ENCODE data around the gene ATG10. TPM values are rescaled to one million over a fixed set of nuclear protein-coding genes. Genes with fewer than 3 reads are reported as not detected.
"Not testable (repeated sequence)": the region's sequence is repeated elsewhere in the genome, so short reads cannot be mapped to it uniquely, and the experiment has no call there.

ATG10 gene
- total RNA-seq, 2 experiments from 2014 or later, result 7.2 to 8.0 TPM

- H3K27ac Mint-ChIP-seq, result no peak overlapping the region
- intact Hi-C loops (cut with micrococcal nuclease), result no loop called here
- CTCF ChIA-PET, result interaction anchor here (1.3 kb wide), 1 partner anchor 427 kb away, joined by 3 read pairs; no protein-coding TSS in a partner anchor
- H3K4me3 Mint-ChIP-seq, result no peak overlapping the region
- peaks cover 7% of the 10 kb centered on the region for H3K9me3 Mint-ChIP-seq
- no peak for DNase-seq
- no peaks in the 10 kb centered on the region for H3K4me1 Mint-ChIP-seq (ENCODE audit: low read depth)
- peaks cover 17% of the 10 kb centered on the region for H3K36me3 Mint-ChIP-seq (ENCODE audit: low read depth)
- H3K27me3 Mint-ChIP-seq (ENCODE audit: low read depth), result no peaks in the 10 kb centered on the region
These were observed 293.2 kb downstream of the ATG10 start for GRCh38 chr5:82265047-82265446.

- H3K27ac Mint-ChIP-seq; H3K27me3 Mint-ChIP-seq (ENCODE audit: low read depth); intact Hi-C loops (cut with micrococcal nuclease); H3K4me1 Mint-ChIP-seq (ENCODE audit: low read depth); DNase-seq; H3K9me3 Mint-ChIP-seq; CTCF ChIA-PET; H3K4me3 Mint-ChIP-seq: not testable (repeated sequence)
- H3K36me3 Mint-ChIP-seq (ENCODE audit: low read depth), result peaks cover 30% of the 10 kb centered on the region
These were observed 295.6 kb downstream of the ATG10 start for GRCh38 chr5:82267297-82267933.

DNA sequence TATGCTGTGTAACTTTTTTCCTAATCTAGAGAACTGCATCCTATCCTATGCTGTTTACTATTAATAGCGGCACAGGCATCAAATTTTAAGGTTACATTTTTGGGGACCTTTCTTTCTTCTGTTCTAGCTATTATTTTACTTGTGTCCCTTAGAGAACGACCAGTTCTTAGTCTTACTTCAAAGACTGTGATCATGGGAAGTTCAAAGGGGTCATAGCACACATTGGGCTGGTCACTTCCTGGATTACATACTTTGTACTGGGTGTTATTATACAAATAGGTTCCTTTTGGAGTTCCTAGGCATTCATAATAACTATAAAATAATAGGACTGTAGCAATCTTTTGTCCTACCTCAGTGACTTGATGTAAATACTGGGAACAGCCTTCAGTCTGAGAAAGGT lies 297.5 kb downstream of the ATG10 start:
- intact Hi-C loops (cut with micrococcal nuclease); H3K4me3 Mint-ChIP-seq; H3K9me3 Mint-ChIP-seq; H3K27ac Mint-ChIP-seq; H3K27me3 Mint-ChIP-seq (ENCODE audit: low read depth); H3K4me1 Mint-ChIP-seq (ENCODE audit: low read depth); DNase-seq: not testable (repeated sequence)
- CTCF ChIA-PET, result interaction anchor here (0.7 kb wide), 1 partner anchor 163 kb away, joined by 3 read pairs; no protein-coding TSS in a partner anchor
- H3K36me3 Mint-ChIP-seq (ENCODE audit: low read depth), result peaks cover 45% of the 10 kb centered on the region

DNA sequence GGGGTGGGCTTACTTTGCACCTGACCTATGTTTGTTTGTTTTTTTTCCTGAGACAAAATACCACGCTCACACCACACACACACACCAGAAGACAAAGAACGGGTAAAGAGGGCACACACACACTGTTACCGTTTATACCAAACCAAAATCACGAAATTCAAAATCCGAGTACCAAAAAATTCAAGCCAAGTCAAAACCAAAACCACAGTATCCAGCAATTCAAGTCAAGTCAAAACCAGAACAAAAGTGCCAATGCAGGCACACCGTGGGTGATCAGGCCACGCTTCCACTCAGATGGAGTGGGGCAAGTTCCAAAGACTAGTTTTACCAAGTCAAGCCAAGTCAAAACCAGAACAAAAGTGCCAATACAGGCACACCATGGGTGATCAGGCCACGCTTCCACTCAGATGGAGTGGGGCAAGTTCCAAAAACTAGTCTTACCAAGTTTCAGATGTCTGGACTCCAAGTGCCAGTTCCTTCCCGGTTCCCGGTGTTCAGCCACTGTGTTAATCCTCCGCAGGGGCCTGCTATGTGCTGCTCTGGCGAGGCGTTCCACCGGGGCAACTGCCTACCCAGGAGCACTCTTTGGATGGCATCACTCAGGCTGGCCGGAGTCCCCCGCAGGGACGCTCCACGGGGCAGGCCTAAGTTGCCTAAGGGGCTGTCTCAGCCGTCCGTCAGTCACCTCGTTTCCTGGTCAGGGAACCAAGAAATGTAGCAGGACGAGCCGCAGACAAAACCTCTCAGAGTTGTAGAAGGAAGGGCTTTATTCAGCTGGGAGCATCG lies 300.9 kb downstream of the ATG10 start:
- H3K27me3 Mint-ChIP-seq (ENCODE audit: low read depth); H3K9me3 Mint-ChIP-seq; intact Hi-C loops (cut with micrococcal nuclease); DNase-seq; H3K4me3 Mint-ChIP-seq; CTCF ChIA-PET; H3K27ac Mint-ChIP-seq: not testable (repeated sequence)
- H3K36me3 Mint-ChIP-seq (ENCODE audit: low read depth), result peaks cover 75% of the 10 kb centered on the region
- peaks cover 20% of the 10 kb centered on the region for H3K4me1 Mint-ChIP-seq (ENCODE audit: low read depth)

GRCh38 chr5:82273426-82273825 lies 301.6 kb downstream of the ATG10 start:
- intact Hi-C loops (cut with micrococcal nuclease); H3K27me3 Mint-ChIP-seq (ENCODE audit: low read depth); H3K9me3 Mint-ChIP-seq; H3K4me3 Mint-ChIP-seq; DNase-seq; CTCF ChIA-PET; H3K27ac Mint-ChIP-seq: not testable (repeated sequence)
- H3K36me3 Mint-ChIP-seq (ENCODE audit: low read depth), result peaks cover 79% of the 10 kb centered on the region
- peaks cover 20% of the 10 kb centered on the region for H3K4me1 Mint-ChIP-seq (ENCODE audit: low read depth)

DNA sequence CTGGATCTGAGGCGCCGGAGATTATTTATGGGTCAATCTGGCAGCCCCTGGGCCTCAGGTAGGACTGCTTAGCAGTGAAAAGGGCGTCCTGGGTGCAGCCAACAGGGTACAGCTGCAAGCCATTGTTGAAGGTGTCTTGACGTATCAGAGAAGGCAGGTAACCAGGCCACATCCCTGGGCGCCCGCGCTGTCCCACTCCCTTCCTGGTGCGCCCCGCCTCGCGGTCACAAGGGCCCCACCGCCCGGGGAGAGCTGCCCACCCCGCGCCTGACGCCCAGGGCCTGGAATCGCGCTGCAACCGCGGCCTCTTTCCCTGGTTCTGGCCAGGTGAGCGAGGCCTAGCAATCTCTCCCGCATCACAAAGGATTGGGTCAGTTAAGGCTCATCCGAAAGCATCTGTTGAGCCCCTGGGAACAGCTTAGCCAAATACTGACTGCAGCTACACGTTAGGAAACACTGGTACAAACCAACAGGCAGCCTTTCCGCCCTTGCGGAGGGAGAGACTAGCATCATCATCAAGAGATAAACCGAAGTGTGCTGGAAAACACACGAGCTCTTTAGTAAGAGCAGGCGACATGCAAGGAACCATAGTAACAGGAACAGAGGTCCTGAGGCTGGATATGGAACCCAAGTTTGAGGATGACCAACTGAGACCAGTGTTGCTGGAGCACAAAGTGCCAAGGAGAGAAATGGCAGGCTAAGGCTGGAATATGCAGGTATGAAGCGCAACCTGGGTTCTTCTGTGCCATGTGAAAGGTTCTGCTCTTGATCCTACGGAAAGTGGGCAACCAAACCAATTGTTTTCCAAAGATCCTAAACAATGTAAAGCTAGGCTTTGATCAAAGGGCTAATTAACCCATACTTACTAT lies 302.8 kb downstream of the ATG10 start:
- CTCF ChIA-PET, result no interaction called here
- Mint-ChIP-seq H3K4me1 (ENCODE audit: low read depth) (peaks cover 27% of the 10 kb centered on the region), H3K4me3 (peak overlapping the region; percentile 6), H3K36me3 (ENCODE audit: low read depth) (peaks cover 71% of the 10 kb centered on the region), H3K27ac (no peak overlapping the region), H3K27me3 (ENCODE audit: low read depth) (no peaks in the 10 kb centered on the region), H3K9me3 (no peaks in the 10 kb centered on the region)
- no peak for DNase-seq
- intact Hi-C loops (cut with micrococcal nuclease), result loop anchor here (5.0 kb wide), 2 partner anchors 737 to 847 kb away; no protein-coding TSS in a partner anchor

GRCh38 chr5:82275216-82275664 lies 303.4 kb downstream of the ATG10 start:
- no peaks in the 10 kb centered on the region for H3K27me3 Mint-ChIP-seq (ENCODE audit: low read depth)
- no peaks in the 10 kb centered on the region for H3K9me3 Mint-ChIP-seq
- H3K4me3 Mint-ChIP-seq, result peak overlapping the region; percentile 14
- CTCF ChIA-PET, result no interaction called here
- no peak overlapping the region for H3K27ac Mint-ChIP-seq
- intact Hi-C loops (cut with micrococcal nuclease), result loop anchor here (5.0 kb wide), 2 partner anchors 738 to 848 kb away; no protein-coding TSS in a partner anchor
- peaks cover 34% of the 10 kb centered on the region for H3K4me1 Mint-ChIP-seq (ENCODE audit: low read depth)
- no peak for DNase-seq
- H3K36me3 Mint-ChIP-seq (ENCODE audit: low read depth), result peaks cover 66% of the 10 kb centered on the region

DNA sequence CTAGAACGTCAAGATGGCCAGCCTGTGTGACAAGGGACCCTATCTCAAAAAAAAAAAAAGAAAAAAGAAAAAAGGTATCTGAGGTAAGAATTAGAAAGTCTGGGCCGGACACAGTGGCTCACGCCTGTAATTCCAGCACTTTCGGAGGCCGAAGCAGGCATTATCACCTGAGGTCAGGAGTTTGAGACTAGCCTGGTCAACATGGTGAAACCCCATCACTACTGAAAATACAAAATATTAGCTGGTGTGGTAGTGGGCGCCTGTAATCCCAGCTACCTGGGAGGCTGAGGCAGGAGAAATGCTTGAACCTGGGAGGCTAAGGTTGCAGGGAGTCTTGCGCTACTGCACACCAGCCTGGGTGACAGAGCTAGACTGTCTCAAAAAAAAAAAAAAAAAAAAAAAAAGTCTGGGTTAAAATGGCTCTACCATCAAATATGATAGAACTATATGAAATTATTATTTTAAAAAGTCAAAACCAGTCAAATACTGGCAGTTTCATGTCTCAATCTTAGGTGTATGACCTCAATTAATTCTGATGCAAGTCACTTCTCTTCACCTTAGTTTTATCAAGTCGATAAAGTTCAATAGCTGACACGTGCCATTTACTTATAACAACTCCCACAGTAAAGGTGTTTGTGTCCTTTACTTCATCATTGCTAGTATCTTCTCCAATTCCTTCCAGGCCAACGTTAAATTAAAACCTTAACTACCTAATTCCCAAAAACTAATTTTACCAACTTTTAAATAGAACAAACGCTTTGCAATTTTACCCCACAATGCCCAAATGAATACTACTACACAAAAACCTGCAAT lies 305.2 kb downstream of the ATG10 start:
- Mint-ChIP-seq H3K27ac (peak overlapping the region; percentile 99), H3K36me3 (ENCODE audit: low read depth) (peaks cover 58% of the 10 kb centered on the region), H3K27me3 (ENCODE audit: low read depth) (no peaks in the 10 kb centered on the region), H3K4me3 (peak overlapping the region; percentile 95), H3K9me3 (no peaks in the 10 kb centered on the region), H3K4me1 (ENCODE audit: low read depth) (peaks cover 41% of the 10 kb centered on the region)
- intact Hi-C loops (cut with micrococcal nuclease), result loop anchor here (5.0 kb wide), 2 partner anchors 740 to 850 kb away; no protein-coding TSS in a partner anchor
- no peak for DNase-seq
- CTCF ChIA-PET, result no interaction called here

- H3K27ac Mint-ChIP-seq, result peak overlapping the region; percentile 99
- peak overlapping the region; percentile 95 for H3K4me3 Mint-ChIP-seq
- no peaks in the 10 kb centered on the region for H3K9me3 Mint-ChIP-seq
- H3K4me1 Mint-ChIP-seq (ENCODE audit: low read depth), result peaks cover 38% of the 10 kb centered on the region
- H3K36me3 Mint-ChIP-seq (ENCODE audit: low read depth), result peaks cover 53% of the 10 kb centered on the region
- CTCF ChIA-PET, result no interaction called here
- no peak for DNase-seq
- no peaks in the 10 kb centered on the region for H3K27me3 Mint-ChIP-seq (ENCODE audit: low read depth)
- intact Hi-C loops (cut with micrococcal nuclease), result loop anchor here (5.0 kb wide), 2 partner anchors 740 to 850 kb away; no protein-coding TSS in a partner anchor
These were observed 305.8 kb downstream of the ATG10 start for GRCh38 chr5:82277613-82277986.

DNA sequence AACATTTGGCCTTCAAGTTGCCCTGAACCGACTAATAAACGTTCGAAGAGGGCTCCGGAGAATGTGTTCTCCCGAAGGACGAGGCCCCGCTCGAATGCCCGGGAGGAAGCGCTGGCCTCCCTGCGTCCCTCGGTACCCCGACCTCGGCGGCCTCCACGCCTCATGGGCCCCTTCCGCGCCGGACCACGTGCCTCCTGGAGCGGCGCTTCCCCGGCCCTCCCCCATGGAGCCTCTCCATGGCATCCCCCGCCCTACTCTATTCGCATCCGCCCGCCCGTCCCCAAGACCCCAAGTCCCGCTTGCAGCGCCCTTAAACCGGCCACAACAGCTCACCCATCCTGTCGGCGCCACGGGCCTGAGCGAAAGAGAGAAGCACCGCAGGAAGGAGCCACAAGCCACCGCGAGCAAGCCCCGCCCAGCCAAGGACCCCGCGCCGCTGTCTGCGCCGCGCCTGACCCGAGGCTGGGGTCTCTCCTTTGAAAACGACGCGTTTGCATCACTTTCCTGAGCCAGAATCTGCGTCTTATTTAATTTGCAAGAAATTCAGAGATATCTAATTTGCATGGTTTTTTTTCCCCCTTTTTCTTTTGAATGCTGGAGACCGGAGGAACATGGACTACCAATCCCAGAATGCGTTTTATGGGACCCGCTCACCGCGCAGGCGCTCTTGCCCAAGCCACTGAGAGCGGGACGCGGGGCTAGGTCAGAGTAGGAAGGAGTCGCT lies 306.3 kb downstream of the ATG10 start, which contains the start of gene RPS23:
Gene RPS23 (minus strand): TSS at position 368 of the 724 bp plus-strand sequence. CDS start 31 bp downstream, at position 337.
- Mint-ChIP-seq H3K9me3 (no peaks in the 10 kb centered on the region), H3K4me3 (peak within 1 kb of the TSS; percentile 95), H3K36me3 (ENCODE audit: low read depth) (peaks cover 48% of the 10 kb centered on the region), H3K27me3 (ENCODE audit: low read depth) (no peaks in the 10 kb centered on the region), H3K27ac (peak within 1 kb of the TSS; percentile 99), H3K4me1 (ENCODE audit: low read depth) (peaks cover 38% of the 10 kb centered on the region)
- intact Hi-C loops (cut with micrococcal nuclease), result loop anchor here (1.0 to 5.0 kb wide), 8 partner anchors 79 to 977 kb away; partner anchors contain the start of genes ATG10, SSBP2, TMEM167A and XRCC4
- peak; percentile 93 for DNase-seq
- CTCF ChIA-PET, result interaction anchor here (0.5 to 1.1 kb wide), 2 partner anchors 9 to 19 kb away, joined by 3 read pairs; no protein-coding TSS in a partner anchor

All from activated naive CD4-positive, alpha-beta T cell treated with anti-CD3 and anti-CD28 coated beads for 36 hours (primary cell).